ENCODE results near the gene WDR31.

The WDR31 gene

DNA sequence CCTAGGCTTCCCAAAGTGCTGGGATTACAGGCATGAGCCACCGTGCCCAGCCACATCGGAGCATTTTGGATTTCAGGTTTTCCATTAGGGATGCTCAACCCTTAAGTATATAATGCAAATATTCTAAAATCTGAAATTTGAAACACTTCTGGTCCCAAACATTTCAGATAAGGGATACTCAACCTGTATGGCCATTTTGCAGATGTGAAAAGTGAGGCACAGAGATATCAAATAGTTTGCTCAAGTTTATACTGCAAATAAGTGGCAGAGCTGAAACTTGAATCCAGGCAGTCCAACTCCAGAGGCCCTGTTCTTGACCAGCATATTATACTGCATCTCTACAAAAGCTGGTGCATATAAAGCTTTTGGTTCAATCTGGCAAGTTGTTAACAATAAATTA lies 2.4 kb downstream of the WDR31 start:
- TF ChIP-seq, protein P1, sequence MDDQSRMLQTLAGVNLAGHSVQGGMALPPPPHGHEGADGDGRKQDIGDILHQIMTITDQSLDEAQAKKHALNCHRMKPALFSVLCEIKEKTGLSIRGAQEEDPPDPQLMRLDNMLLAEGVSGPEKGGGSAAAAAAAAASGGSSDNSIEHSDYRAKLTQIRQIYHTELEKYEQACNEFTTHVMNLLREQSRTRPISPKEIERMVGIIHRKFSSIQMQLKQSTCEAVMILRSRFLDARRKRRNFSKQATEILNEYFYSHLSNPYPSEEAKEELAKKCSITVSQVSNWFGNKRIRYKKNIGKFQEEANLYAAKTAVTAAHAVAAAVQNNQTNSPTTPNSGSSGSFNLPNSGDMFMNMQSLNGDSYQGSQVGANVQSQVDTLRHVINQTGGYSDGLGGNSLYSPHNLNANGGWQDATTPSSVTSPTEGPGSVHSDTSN (CRISPR knock-in tag; IDR thresholded peaks at IDR 0.05), result no peak
- TF ChIP-seq ZNF362 (tag by site-specific recombination; IDR thresholded peaks at IDR 0.05), result no peak
- no peak for TF ChIP-seq ZNF174 (tag by site-specific recombination; IDR thresholded peaks at IDR 0.05)
- TF ChIP-seq ZNF776 (tag by site-specific recombination; IDR thresholded peaks at IDR 0.05; ENCODE audit: borderline replicate concordance), result no peak
- no peak for TF ChIP-seq YY2 (tag by site-specific recombination; IDR thresholded peaks at IDR 0.05)
- no peak for TF ChIP-seq SALL2 (tag by site-specific recombination; IDR thresholded peaks at IDR 0.05; ENCODE audit: borderline replicate concordance)
- no peak for TF ChIP-seq ZNF596 (tag by site-specific recombination; IDR thresholded peaks at IDR 0.05)
- POLR2A ChIA-PET, result no interaction called here
- H3K4me3 ChIP-seq (ENCODE audit: low read depth, low read length), result no peak overlapping the region
- H3K36me3 ChIP-seq (ENCODE audit: control insufficient read depth in 2 of 2, insufficient read depth in 1 of 2, low read length in 2 of 2), result no peaks in the 10 kb centered on the region
- H3K27ac ChIP-seq (ENCODE audit: extremely low read depth, low read depth, low read length), result no peak overlapping the region
- CTCF ChIA-PET, result no interaction called here
- 0 out of 2 replicates have a peak, but pooled peaks cover 4% of the 10 kb centered on the region for H3K4me1 ChIP-seq (ENCODE audit: control insufficient read depth, insufficient read depth, low read length)
- H3K9me3 ChIP-seq (ENCODE audit: control insufficient read depth, insufficient read depth, low read depth, low read length), result no peaks in the 10 kb centered on the region

DNA sequence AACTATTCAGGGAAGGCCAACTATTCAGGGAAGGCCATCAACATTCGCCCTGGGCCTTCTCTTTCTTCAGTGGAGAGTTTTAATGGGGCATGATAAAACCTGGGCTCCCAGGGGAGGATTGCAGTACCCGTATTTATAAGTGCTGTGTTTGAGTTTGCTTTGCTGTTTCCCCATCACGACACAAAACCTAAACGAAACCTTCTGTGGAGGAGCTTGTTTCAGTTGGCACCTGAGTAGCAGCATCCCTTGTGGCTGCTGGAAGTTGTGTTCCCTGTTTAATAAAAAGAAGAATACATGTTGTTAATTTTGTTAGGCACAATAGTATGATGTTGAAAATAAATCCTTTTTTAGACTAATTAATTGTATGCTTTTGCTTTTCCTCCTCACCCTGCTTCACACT lies 8.3 kb downstream of the WDR31 start:
- H3K4me3 ChIP-seq (ENCODE audit: low read depth, low read length), result no peak overlapping the region
- CTCF ChIA-PET, result interaction anchor here (0.8 kb wide), 1 partner anchor 58 kb away, joined by 4 read pairs; no protein-coding TSS in a partner anchor
- TF ChIP-seq ZNF629 (tag by site-specific recombination; IDR thresholded peaks at IDR 0.05) (no peak), ZNF707 (tag by site-specific recombination; IDR thresholded peaks at IDR 0.05) (no peak), ZNF169 (tag by site-specific recombination; IDR thresholded peaks at IDR 0.05) (no peak), ZNF23 (tag by site-specific recombination; IDR thresholded peaks at IDR 0.05; ENCODE audit: borderline replicate concordance) (no peak), ZNF10 (tag by site-specific recombination; IDR thresholded peaks at IDR 0.05) (no peak), ZNF202 (tag by site-specific recombination; IDR thresholded peaks at IDR 0.05; ENCODE audit: borderline replicate concordance) (no peak), SCRT2 (tag by site-specific recombination; IDR thresholded peaks at IDR 0.05) (no peak)
- TF ChIP-seq, protein P2, sequence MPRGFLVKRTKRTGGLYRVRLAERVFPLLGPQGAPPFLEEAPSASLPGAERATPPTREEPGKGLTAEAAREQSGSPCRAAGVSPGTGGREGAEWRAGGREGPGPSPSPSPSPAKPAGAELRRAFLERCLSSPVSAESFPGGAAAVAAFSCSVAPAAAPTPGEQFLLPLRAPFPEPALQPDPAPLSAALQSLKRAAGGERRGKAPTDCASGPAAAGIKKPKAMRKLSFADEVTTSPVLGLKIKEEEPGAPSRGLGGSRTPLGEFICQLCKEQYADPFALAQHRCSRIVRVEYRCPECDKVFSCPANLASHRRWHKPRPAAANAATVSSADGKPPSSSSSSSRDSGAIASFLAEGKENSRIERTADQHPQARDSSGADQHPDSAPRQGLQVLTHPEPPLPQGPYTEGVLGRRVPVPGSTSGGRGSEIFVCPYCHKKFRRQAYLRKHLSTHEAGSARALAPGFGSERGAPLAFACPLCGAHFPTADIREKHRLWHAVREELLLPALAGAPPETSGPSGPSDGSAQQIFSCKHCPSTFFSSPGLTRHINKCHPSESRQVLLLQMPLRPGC (tag by site-specific recombination; IDR thresholded peaks at IDR 0.05), result no peak
- TF ChIP-seq, protein P3, sequence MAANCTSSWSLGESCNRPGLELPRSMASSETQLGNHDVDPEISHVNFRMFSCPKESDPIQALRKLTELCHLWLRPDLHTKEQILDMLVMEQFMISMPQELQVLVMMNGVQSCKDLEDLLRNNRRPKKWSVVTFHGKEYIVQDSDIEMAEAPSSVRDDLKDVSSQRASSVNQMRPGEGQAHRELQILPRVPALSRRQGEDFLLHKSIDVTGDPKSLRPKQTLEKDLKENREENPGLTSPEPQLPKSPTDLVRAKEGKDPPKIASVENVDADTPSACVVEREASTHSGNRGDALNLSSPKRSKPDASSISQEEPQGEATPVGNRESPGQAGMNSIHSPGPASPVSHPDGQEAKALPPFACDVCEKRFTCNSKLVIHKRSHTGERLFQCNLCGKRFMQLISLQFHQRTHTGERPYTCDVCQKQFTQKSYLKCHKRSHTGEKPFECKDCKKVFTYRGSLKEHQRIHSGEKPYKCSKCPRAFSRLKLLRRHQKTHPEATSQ (tag by site-specific recombination; IDR thresholded peaks at IDR 0.05), result no peak

More for the DNA sequence above, 8.3 kb downstream of the WDR31 start:
- no peaks in the 10 kb centered on the region for H3K36me3 ChIP-seq (ENCODE audit: control insufficient read depth in 2 of 2, insufficient read depth in 1 of 2, low read length in 2 of 2)
- H3K27ac ChIP-seq (ENCODE audit: extremely low read depth, low read depth, low read length), result no peak overlapping the region
- POLR2A ChIA-PET, result no interaction called here
- H3K4me1 ChIP-seq (ENCODE audit: control insufficient read depth, insufficient read depth, low read length), result no peaks in the 10 kb centered on the region
- H3K9me3 ChIP-seq (ENCODE audit: control insufficient read depth, insufficient read depth, low read depth, low read length), result no peaks in the 10 kb centered on the region

Data from HEK293 (cell line).